MV-4-11 (cell line): Measurements from ENCODE around the gene ZBTB7C.

Experiments used
- DNase-seq: peaks from one replicate; lab custom pipeline; 2025; lab: John Stamatoyannopoulos, UW

Gene ZBTB7C

DNA sequence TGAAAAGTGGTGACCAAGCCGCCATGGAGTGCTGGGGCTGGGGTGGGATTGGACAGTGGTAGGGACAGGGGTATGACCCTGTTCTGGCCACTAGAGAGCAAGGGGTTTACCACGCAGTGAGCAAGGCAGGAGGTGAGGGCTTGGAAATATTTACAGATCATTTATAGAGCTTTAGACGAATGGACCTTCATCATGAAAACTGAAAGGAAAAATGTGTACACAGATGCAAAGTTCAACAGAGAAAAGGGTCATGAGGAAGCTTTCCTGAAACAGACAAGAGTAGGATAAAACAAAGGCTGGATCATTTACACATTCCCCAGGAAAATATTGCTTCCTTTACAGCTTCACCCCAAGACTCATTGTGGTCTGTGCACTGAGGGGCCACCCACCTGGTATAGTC, 348.2 kb downstream of the ZBTB7C start:
- no peak for DNase-seq

DNA sequence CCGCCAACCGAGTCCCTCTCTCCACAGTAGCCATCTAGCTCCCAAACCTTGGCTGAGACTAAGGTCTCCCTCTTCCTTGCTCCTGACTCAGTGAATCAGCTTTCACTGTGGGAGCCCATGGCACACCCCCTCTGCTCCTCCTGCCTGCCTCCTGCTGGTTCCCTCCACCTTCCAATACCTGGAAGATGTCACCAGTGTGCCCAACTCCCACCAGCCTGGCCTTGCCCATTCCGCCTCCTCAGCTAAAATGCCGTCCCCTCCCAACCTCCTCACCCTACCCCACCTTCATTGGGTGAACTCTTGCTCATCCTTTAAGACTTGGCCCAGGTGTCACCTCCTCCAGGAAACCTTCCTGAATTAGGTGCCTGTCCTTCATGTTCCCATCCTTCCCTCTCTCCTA, 348.8 kb downstream of the ZBTB7C start:
- DNase-seq: no peak

DNA sequence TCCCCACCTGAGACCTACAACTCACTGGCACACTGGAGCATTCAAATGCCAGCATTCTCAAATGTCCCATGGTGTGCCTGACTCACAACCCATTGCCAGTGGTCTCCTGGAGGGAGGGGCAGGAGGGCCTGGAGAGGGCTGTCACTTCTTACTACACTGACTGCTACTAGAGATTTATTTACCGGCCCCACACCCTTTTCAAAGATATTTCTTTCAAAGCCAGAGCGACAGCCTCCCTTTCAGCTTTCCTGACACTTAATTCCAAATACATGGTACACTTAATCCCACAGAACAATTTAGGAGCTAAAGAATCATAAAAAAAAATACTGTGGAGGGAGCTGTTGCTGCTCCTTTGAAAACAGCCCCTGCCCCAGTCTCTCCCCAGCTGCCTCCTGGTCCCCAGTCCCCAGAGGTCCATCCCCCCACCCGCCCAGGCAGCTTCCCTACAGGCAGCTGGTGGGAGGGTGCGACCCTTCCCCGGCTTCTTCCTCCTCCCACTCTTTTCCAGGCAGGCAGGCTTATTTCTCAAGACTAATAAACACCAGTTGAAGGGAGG, 349.6 kb downstream of the ZBTB7C start:
- DNase-seq: no peak

DNA sequence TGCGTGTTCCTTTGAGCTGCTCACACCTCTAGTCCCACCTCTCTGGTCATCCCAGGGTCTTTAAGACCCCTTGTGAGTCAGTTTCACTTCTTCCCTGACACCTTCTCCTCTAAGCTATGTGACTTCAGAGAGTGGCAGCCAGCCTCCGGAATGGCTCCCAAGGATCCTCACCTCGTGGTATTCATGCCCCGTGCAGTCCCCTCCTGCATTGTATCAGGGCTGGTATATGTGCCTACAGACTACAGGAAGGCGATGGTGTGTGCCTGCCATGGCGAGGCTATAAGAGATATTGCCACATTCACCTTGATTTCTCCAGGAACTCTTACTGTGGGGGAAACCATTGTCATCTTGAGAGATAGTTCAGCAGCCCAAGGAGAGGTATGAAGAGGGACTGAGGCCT, 350.7 kb downstream of the ZBTB7C start:
- no peak for DNase-seq

DNA sequence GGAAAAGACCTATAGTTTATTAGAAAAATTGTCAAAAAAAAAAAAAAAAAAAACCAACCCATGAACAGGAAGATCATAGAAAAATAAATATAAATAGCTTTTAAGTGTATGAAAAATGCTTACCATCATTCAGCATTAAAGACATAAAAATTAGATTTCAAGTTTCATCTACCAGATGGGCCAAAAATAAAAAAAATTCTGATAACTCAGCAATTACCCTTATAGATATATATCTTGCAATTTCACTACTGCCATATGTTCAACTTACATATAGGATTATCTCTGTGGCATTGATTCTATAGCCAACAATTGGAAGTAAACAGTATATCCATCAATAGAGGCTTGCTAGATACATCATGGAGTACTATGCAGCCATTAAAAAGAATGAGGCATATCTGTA, 352.2 kb downstream of the ZBTB7C start:
- DNase-seq: no peak

DNA sequence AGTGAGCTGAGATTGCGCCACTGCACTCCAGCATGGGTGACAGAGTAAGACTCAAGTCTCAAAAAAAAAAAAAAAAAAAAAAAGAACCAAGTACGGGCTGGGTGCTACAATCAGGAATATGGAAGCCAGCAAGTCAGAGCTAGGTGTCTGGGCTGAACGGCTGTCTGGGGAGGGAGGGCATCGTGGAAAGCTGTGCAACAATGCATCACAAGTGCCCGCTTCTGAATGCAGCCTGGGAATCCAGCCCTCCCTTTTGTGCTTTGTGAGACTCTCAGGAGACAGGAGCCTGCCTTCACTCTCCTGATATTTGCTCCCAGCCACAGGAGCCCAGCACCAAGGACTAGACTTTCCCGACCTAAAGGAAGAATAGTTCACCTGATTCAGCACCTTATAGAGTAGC, 353.8 kb downstream of the ZBTB7C start:
- DNase-seq: no peak

DNA sequence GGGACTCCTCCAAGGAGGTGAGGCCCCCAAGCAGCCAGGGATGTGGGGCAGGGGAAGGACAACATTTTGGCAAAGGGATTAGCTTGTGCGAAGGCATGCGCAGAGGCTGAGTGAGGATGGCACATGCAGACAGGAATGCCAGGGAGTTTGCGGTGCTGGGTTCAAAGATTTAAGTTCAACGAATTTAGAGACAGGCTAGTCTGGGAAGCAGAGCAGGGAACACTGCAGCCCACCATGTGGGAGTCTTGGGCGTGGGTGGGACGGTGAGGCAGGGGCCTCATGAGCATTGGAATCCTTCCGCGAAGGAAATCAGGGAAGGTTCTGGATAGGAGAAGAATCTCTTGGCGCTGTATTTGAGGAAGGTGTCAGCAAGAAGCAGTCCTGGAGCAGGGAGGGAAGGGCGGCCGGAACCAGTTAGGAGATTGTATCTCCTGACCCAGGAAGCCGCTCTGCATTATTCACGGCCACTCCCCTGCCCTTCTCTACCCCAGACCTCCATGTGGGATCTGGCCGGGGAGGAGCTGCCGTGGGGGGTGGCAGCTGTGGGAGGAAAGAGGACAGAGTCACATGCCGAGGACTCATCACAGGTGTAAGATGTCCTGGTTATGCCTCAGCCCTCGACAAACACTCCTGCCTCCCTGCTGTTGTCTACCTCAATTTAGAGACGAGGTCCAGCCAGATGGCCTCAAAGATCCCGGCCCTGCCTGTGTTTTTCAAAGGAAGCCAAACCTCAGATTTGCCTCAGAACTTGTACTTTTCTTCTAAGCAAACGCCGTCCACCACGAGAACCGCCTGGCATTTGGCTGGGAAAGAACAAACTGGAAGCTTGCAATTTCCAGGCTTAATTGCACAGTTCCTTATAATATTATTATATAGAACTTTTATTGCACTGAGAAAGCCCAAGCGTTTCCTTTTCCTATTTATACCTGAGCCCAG, 355.0 kb downstream of the ZBTB7C start:
- no peak for DNase-seq

DNA sequence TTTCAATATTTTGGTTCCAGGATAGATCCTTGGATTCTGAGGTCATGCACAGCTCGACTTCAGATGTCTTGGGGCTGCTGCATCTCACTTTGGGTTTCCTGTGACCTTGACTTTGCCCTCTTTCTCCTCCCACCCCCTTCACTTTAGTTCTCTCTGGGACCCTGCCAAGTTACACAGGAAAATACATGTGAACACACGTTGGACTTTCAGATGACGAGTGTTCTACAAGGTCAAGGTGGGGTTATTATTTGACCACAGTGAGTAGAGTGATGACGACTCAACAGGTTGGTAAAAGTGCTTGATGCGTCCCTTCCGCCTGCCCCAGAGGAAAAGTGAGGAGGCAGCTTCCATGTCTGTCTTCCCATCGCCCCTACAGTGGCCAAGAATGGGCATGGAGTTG, 356.3 kb downstream of the ZBTB7C start:
- DNase-seq: no peak

DNA sequence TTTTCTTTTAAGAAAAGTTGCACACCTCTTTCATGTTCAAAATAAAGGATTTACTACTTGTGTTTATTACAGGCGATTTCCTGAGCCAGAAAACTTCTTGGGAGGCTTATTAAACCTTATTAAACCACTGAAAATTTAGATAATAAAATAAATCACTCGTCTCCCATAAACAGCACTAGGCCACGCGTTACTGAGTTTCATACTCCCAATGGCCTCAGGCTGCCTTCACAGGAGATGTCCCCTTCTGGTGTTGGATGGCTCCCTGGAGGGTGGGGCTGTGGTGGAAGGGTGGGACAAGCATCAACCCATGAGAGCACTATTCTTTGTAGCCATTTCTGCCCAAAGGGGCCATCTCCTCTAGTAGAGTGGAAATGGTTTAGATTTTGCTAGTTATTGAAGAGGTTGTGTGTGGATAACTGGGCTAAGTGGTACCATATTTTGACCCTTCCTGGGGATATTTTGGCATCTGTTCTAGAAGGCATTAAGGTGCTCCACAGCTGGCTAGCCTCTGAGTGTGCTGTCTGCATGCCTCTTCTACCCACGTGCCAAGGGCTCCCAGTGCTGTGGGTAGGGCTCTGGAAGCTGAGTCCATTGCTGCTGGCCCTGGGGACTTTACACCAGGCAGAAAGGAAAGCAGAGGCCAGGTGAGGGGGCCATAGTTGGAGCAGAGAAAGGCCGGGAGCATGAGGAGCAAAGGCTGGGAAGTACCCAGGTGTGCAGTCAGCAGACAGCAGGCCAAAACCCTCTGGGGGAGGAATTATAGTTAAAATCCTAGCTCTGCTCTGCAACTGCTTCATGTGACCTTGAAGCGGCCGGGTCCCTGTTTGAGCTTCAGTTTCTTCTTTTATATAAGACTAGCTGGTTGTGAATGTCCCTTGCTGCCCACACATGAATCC, 357.0 kb downstream of the ZBTB7C start:
- DNase-seq: no peak

DNA sequence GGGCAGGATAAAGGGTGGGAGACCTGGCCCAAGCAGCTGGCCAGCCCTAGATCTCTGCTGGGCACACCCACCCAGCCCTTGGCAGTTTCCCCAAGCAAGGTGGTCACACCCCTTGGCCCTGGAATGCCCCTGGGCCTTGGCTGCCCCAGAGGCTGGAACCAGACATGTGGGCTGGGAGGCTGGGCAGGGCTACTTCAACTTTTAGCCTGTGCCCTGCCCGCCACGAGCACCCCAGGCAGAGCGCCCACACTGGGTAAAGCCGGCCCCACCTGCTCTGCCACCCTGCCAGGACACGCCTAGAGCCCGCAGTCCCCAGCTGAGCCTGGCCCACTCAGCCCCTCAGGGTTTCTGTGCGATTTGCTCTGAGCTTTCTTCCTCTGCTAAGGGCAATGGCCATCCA, 359.0 kb downstream of the ZBTB7C start:
- no peak for DNase-seq

DNA sequence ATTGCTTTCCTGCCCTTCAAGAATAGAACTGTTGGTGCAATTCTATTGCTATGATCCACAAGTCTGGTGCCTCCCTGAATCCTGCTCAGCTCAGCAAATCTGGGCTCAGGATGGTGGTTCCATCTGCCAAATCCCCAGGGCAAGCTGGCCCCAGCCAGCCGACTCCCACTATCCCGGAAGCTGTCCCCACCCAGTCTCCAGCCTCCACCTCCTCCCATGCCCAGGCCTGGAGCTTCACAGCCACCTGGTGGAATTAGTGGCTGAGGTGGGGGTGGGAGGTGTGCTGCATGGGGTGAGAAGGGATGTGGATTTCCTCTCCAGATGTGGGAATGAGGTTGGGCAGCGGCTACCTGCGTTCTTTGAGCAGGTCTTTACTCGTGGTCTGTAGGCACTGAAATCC, 359.4 kb downstream of the ZBTB7C start:
- no peak for DNase-seq

DNA sequence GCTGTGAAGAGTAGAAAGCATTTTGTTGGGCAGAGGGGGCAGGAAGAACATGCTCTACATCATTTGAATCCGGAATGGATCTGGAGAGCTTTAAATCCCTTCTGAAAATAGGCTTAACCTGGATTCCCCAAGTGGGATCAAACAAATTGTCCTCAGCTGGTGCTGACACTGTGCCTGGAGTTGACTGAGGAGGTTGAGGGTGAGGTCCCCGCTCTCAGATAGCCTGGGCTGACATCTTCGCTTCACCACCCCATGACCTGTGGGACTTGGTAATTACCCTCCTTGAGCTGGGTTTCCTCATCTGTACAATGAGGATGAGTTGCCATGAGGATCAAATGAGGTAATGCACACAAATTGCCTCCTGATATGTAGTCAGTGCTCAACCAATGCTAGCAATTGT, 360.9 kb downstream of the ZBTB7C start:
- DNase-seq: no peak

DNA sequence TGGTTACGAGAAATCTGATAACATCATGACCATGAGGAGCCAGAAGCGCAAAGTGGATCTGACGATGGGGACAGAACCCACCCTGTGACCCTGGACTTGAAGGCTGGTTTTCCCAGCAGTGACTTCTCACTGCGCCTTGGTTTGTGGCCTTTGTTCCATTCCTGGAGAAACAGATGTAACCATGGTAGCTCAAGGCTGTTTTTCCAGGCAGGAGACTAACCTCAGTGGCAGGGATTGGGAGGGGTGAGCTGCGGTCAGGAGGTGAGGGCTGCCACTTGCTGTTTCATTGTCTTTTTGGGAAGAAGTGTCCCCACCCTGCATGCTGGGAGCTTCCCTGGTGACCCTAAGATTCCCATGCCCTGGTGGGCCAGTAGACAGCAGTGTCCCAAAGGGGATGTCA, 362.3 kb downstream of the ZBTB7C start:
- no peak for DNase-seq

DNA sequence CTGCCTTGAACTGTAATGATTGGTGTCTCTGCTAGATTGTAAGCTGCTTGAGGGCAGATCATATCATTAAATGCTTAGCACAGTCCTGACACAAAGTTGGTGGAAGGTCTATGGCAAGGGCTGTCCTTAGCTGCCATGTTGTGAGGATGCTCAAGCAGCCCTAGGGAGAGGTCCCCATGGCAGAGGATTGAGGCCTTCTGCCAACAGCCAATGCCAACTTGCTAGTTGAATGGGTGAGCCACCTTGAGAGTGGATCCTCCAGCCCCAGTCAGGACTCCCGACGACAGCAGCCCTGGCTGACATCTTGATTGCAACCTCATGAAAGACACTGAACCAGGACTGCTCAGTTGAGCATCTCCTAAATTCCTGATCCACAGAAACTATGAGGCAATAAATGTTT, 363.4 kb downstream of the ZBTB7C start:
- DNase-seq: no peak

DNA sequence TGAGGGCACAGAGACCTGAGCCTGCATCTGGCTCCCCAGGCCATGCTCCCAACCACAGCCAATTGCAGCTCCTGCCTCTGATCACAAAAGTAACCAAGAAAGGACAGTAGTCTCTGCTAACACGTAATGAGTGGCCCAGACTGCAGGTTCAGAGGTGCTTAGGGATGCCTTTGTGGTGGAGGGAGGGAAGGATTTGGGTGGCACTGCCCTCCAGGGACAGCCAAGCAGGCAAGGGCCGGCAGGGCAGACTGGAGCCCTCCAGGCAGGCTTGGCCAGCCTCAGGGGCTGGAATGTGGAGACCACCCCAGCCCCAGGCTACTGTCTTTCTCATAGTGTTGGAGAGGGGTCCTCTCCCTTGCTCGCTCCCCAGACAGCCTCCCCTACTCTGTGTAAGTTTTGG, 364.2 kb downstream of the ZBTB7C start:
- no peak for DNase-seq

DNA sequence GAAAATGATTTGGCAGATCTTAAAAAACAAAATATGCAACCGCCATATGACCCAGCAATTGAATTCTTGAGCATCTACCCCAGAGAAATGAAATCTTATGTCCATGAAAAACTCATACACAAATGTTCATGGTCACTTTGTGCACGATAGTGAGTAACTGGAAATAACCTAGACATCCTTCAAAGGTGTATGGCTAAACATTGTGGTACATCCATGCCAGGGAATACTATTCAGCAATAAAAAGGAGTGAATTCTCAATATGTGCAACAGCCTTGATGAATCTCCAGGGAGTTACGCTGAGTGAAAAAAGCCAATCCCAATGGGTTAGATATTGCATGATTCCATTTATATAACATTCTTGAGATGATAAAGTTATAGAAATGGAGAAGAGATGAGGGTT, 366.0 kb downstream of the ZBTB7C start:
- DNase-seq: no peak

DNA sequence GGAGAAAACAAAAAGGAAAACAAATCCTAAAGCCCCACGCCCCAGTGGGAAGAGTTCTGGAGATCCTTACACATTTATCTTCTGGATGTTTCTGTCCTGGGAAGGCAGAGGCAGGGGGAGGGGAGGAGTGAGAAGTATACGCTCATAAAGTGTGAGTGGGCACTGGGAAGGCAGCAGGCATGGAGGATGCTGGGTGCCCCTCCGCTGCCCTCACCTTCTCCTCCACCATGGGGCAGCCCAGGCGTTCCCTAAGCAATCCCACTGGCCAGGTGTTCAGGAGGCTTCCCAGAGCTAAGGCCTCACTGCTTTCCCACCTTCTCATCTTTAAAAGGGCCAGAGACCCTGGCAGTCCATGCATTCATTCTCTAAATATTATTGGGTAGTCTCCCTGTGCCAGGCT, 366.8 kb downstream of the ZBTB7C start:
- DNase-seq: no peak

DNA sequence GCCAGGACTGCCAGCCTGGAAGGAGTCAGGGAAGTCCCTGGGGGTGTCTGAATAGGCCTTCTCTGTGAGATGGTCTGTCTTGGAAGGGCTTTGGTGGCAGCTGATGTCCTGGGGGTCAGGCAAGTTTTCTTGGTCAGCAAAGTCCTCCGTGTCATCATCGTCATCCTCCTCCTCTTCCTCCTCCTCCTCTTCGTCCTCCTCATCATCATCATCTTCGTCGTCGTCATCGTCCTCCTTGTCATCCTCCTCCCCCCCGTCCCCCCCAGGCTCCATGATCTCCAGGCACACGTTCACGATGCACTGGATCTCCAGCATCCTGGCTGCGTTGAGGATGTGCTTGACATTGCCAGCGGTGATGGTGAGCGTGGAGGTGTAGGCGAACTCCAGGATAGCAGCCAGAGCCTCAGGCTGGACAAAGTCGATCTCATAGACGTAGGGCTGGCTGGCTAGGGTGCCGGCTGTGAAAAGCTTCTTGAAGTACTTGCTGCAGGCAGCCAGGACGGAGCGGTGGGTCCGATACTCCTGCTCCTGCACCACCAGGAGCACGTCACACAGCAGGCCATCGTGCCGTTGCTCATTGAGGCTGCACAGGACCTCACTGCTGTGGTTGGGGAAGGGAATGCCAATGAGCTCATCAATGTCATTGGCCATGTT, 368.6 kb downstream of the ZBTB7C start:
- no peak for DNase-seq

DNA sequence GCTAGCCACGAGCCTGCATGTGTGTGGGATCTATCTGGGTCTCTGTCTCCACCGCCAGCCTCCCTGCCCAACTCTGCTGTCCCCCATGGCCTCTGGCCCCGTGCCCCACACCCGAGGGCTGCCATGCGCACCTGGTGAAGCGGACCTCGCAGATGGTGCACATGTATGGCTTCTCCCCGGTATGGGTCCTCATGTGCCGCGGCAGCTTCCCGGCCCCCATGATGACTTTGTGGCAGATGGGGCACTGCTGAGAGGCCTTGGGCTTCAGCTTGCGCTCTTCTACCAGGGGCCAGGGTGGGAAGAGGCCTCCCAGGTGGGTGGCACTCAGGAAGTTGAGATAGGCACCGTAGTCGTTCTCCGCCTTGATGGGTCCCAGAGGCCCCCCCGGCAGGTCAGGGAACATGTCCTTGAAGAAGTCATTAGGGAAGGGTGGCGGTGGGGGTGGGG, 369.4 kb downstream of the ZBTB7C start:
- DNase-seq: no peak

DNA sequence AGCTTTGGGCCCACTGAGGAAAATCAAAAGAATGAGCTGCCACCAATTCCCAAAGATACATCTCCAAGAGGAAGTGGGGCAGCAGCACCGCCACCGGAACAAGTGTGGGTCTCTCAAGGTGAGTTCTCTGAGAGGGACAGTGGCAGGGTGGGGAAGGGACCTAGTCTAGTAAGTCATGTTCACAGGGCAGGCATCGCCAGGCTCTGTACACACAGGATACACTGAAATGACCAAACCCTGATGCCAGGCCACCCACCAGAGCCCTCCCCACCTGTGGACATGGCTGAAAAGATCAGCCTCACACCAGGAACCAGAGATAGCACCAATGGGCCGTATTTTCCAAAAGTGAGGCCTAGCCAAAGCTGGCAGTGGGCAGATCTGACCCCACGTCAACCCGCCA, 370.5 kb downstream of the ZBTB7C start:
- no peak for DNase-seq

DNA sequence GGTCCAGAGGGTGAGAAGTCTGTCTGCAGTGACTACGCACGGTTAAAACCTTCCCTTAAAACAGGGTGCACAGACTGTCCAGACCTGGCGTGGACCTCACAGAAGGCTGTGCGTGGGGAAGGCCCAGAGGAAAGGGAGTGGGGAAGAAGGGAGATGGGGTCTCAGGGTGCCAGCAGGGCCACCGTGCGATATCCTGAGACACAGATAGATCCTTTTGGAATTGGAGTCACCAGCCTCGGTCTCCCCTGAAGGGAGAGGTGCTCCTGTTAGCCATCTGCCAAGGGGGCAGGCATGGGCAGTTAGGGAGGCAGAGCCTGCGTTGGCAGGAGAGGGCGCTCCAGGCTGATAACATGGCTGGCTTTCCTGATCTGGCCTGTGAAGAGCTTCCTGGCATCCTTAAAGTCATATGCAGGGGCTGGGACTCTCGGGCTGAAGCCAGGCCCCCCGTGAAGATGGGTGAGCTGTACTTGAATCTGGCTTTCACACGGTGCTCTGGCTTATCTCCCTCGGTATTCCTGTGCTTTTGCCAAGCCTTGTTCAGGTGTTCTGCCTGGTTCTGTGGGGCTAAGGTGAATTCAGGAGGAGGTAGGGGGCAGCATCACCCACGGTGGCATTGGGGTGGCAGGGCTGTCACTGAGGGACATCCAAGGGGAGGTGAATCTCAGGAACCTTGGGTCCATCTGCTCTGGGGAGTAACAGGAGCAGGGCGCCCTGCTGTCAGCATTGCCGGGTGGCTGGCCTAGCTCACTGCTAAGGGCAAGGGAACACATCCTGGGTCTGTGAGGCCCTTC, 371.5 kb downstream of the ZBTB7C start:
- no peak for DNase-seq
